PC-9 (cell line): ENCODE results near the gene GDPD4.

Experiments
- CTCF ChIP-seq: fragments of 200-600 bp; sonication (generic); conservative IDR thresholded peaks from 2 replicates; pipeline ENCODE4 v1.6.1; 2017; ENCODE audit warnings: mixed run types, antibody characterized with exemption, mild to moderate bottlenecking, moderate library complexity
- EZH2 ChIP-seq: fragments of 200-600 bp; sonication (generic); IDR thresholded peaks from 2 replicates; pipeline ENCODE4 v1.8.0; 2017; ENCODE audit warnings: antibody characterized with exemption, low read depth

GRCh38 chr11:77181226-77181625 is 120.3 kb downstream of the GDPD4 start:
- no peak for TF ChIP-seq CTCF
- no peak for TF ChIP-seq EZH2
